GM12873 (cell line): ENCODE data around the gene MRPL33.

Experiments used
- TF ChIP-seq, protein P1 (sequence below): IDR thresholded peaks from 2 replicates; pipeline ENCODE4 v1.5.1; 2012; ENCODE audit warnings: low read depth, mild to moderate bottlenecking, moderate library complexity, low read length, control low read depth; ENCODE audit not compliant: insufficient read depth; ENCODE audit errors: missing control alignments

MRPL33 gene

GRCh38 chr2:27798948-27799645 is 27.6 kb downstream of the MRPL33 start:
- TF ChIP-seq, protein P1, sequence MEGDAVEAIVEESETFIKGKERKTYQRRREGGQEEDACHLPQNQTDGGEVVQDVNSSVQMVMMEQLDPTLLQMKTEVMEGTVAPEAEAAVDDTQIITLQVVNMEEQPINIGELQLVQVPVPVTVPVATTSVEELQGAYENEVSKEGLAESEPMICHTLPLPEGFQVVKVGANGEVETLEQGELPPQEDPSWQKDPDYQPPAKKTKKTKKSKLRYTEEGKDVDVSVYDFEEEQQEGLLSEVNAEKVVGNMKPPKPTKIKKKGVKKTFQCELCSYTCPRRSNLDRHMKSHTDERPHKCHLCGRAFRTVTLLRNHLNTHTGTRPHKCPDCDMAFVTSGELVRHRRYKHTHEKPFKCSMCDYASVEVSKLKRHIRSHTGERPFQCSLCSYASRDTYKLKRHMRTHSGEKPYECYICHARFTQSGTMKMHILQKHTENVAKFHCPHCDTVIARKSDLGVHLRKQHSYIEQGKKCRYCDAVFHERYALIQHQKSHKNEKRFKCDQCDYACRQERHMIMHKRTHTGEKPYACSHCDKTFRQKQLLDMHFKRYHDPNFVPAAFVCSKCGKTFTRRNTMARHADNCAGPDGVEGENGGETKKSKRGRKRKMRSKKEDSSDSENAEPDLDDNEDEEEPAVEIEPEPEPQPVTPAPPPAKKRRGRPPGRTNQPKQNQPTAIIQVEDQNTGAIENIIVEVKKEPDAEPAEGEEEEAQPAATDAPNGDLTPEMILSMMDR = no peak

GRCh38 chr2:27799646-27800010 is 28.1 kb downstream of the MRPL33 start:
- TF ChIP-seq, protein P1 = no peak

- TF ChIP-seq, protein P1 = no peak
Observed at GRCh38 chr2:27800856-27801255, 29.3 kb downstream of the MRPL33 start.

DNA sequence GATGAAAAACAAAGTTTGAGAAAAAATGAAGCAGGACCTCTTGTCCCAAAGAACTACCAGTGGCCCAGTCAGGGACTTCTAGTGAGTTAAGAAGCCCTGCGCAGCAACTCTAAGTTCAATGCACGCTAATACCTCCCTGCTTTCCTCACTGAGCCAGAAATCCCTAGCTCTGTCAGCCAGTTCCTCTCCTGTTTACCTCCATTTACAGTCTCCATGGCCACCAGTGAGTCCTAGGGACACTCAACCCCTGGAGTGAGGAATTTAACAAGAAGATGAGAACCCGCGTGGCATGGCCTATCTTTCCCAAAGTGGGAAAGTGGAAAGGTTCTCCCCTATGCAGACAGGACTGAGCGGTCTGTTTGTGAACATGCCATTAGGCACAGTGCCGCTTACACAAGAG is 31.0 kb downstream of the MRPL33 start:
- TF ChIP-seq, protein P1 = no peak

- TF ChIP-seq, protein P1 = no peak
Observed at GRCh38 chr2:27803046-27803445, 31.5 kb downstream of the MRPL33 start.

- TF ChIP-seq, protein P1 = no peak
Observed at GRCh38 chr2:27804146-27804545, 32.6 kb downstream of the MRPL33 start.

DNA sequence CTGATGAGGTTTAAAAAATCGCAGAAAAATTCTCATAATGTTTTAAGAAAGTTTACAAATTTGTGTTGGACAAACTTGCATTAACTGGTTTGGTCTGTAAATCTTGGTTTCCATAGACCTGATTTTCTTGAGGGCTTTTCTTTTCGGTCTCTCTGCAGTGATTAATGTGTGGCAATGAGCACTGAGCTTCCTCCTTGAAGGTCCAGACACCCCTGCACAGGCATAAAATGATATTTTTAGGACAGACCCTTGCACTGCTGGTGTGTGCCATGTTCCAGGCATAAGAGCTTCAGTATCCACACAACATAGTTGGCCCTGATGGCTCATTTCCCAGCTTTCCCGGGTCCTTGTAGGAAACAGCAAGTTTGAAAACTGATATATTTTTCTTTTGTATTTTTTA is 33.7 kb downstream of the MRPL33 start:
- TF ChIP-seq, protein P1 = no peak
